Measurements from ENCODE around the gene GCNA.
"Not testable (repeated sequence)": the region's sequence is repeated elsewhere in the genome, so short reads cannot be mapped to it uniquely, and the experiment has no call there.

GCNA gene

DNA sequence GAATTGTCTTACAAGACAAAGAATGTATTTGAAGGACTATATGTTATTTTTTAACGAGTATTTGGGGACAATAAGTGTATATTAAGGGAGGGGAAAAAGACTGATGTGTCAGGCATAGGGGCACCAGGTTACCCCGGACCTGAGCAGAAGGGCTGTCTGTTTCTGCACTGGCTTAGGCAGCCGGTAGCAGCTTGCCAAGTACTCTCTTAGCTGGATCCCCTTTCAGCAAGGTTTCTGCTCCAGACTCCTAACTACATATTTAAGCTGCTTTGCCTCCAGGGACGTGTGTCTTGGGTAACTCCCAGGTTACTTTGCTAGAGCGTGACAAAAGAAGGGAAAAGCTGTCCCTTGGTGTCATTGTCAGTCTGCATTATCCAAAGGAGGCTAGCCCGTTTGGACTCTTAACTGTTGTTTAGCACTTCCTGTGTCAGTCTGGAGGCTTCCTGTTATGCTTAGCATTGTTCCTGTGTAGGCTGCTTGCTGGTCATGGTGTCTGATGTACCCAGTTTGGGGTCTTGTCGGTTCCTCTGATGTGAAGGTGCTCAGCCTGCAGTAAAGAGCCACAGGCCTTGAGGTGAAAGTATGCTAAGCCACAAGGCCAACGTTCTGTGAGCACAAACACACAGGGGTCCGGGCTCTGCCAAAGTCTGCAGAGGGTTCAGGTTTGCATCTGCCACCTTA is 28.4 kb downstream of the GCNA start:
- TF ChIP-seq, protein P1, sequence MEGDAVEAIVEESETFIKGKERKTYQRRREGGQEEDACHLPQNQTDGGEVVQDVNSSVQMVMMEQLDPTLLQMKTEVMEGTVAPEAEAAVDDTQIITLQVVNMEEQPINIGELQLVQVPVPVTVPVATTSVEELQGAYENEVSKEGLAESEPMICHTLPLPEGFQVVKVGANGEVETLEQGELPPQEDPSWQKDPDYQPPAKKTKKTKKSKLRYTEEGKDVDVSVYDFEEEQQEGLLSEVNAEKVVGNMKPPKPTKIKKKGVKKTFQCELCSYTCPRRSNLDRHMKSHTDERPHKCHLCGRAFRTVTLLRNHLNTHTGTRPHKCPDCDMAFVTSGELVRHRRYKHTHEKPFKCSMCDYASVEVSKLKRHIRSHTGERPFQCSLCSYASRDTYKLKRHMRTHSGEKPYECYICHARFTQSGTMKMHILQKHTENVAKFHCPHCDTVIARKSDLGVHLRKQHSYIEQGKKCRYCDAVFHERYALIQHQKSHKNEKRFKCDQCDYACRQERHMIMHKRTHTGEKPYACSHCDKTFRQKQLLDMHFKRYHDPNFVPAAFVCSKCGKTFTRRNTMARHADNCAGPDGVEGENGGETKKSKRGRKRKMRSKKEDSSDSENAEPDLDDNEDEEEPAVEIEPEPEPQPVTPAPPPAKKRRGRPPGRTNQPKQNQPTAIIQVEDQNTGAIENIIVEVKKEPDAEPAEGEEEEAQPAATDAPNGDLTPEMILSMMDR (IDR thresholded peaks at IDR 0.05; ENCODE audit: insufficient read depth, missing control alignments), result no peak
- DNase-seq (ENCODE audit: insufficient read length, low spot score) (no peak), FAIRE-seq (no peak)

DNA sequence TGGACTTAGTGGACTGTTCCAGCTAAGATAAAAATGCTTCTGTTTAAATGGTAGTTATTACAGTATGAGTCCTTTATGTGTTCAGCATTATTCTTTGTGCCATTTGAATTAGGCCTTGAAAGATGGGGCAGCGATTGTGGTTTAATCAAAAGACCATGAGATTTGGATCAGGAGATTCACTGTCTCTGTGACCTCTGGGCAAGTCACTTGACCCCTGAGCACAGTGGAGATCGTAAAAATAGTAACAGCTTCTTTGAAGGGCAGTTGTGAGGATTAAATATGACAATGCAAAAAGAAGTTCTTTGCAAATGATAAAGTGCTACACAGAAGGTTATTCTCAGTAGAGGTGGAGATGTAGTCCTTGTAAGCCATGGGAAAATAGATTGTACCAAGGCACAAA is 29.3 kb downstream of the GCNA start:
- DNase-seq (ENCODE audit: insufficient read length, low spot score) (no peak), FAIRE-seq (no peak)
- TF ChIP-seq, protein P1 (IDR thresholded peaks at IDR 0.05; ENCODE audit: insufficient read depth, missing control alignments), result no peak

DNA sequence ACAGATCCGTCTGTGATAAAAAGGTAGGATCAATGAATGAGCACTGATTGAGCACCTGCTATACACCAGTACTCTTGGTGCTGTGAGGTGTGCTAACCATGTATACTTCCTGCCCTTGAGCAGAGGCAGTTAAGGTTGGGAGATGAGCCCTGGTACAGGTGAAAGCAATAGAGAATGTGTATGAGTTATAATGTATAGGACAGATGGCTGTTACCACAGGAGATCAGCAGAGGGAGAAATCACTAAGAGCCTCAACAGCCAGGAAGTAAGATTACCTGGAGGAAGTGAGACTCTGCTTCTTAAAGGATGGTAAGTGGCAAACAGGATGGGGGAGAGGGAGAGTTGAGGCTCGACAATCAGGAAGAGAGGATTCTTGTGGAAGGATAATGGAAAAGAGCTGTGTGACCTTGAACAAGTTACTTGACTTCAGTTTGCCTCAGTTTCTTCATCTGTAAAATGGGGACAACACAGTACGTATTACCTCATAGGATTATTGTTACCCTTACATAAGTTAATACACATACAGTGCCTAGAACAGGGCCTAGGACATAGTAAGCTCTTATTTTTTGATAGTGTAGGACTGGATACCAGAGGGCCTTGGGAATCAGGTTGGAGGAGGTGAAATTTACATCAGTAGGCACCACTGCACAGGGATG is 31.0 kb downstream of the GCNA start:
- TF ChIP-seq, protein P1 (IDR thresholded peaks at IDR 0.05; ENCODE audit: insufficient read depth, missing control alignments), result no peak
- FAIRE-seq, result no peak
- DNase-seq (ENCODE audit: insufficient read length, low spot score), result no peak

DNA sequence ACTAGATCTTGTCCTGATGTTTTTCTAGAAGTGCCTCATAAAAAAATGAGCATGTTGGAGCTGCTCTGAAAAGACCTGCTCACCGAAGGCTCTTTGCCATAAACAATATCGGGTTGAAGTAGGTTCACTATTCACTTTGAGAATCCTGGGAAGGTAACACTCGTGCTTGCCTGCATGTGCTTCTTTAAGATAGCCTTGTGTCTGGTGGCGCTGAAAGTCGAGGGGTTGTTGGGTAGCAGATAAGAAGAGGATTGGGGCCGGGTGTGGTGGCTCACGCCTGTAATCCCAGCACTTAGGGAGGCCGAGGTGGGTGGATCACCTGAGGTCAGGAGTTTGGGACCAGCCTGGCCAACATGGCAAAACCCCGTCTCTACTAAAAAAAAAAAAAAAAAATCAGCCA is 33.5 kb downstream of the GCNA start:
- not testable (repeated sequence) for FAIRE-seq; DNase-seq (ENCODE audit: insufficient read length, low spot score)

DNA sequence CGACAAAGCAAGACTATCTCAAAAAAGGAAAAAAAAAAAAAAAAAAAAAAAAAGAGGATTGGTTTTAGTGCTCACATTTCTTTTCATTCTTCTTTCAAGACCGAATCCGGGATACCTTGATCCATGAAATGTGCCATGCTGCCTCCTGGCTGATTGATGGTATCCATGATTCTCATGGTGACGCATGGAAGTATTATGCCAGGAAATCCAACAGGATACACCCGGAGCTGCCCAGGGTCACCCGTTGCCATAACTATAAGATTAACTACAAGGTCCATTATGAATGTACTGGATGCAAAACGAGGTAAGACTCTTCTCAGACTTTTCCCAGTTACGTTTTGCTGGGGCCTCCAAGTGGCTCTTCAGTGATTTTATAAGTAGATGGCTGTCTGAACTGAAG is 34.0 kb downstream of the GCNA start:
- FAIRE-seq, result no peak
- no peak for DNase-seq (ENCODE audit: insufficient read length, low spot score)
- TF ChIP-seq, protein P1 (IDR thresholded peaks at IDR 0.05; ENCODE audit: insufficient read depth, missing control alignments), result no peak

DNA sequence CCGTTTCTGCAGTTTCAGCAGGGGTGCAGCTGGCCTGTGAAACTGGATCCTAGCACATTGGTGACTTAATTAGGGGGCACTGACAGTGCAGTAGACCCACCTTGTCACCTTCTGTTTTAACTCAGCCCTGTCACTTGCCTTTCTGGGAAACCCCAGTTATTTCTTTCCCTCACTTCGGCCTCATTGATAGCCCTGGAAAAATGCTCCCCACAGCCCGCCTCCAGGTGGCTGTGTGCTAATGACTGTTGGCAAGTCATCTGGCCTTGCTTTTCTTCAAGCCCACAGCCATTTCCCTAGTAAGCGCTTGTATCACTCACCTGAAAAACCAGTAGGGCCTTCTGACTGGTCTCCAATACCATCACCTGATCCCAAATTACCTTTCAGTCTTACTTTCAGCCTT is 36.8 kb downstream of the GCNA start:
- DNase-seq (ENCODE audit: insufficient read length, low spot score), result no peak
- TF ChIP-seq, protein P1 (IDR thresholded peaks at IDR 0.05; ENCODE audit: insufficient read depth, missing control alignments), result no peak
- FAIRE-seq, result no peak

DNA sequence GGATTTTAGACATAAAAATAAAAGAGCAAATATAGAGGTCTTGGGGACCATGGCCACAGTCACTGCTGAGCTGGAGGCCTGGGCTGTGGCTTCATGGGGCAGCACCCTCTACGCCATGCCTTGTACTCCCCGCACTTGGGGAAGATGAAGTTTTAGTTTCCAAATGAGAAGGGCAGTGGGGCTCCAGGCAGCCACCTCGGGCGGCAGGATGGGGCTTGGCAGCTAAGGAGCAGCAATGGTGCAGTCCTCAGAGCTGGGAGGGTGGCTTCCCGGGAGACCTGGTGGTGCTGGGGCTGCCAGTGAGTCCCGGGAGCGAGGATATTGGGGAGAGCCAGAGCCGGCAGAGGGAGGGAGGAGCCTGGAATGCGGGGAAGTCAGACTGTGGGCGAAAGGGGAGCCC is 37.7 kb downstream of the GCNA start:
- no peak for DNase-seq (ENCODE audit: insufficient read length, low spot score)
- TF ChIP-seq, protein P1 (IDR thresholded peaks at IDR 0.05; ENCODE audit: insufficient read depth, missing control alignments), result no peak
- no peak for FAIRE-seq
